Neural progenitor cell (in vitro differentiated cells): Measurements from ENCODE around the gene RTL9. TPM values are rescaled to one million over a fixed set of nuclear protein-coding genes. Genes with fewer than 3 reads are reported as not detected.

Experiments used
- DNase-seq: peaks from one replicate; pipeline ENCODE4 v3.0.0-alpha.2; 2016; ENCODE audit warnings: low spot score
- H2AFZ ChIP-seq: fragments of 200-600 bp; sonication (generic); replicated peaks from 2 replicates; pipeline ENCODE4 v1.6.1; 2016; ENCODE audit warnings: antibody characterized with exemption
- H3F3A ChIP-seq: fragments of 200-600 bp; sonication (generic); 2 replicates; pipeline ENCODE4 v1.6.1; 2016; ENCODE audit warnings: antibody characterized with exemption, low read depth
- H3K27ac ChIP-seq: fragments of 200-600 bp; sonication (generic); 2 replicates; pipeline ENCODE4 v1.5.1; 2016; ENCODE audit warnings: mild to moderate bottlenecking
- H3K27me3 ChIP-seq: fragments of 200-600 bp; sonication (generic); 2 replicates; pipeline ENCODE4 v1.6.1; 2016; ENCODE audit warnings: mild to moderate bottlenecking, moderate library complexity
- H3K36me3 ChIP-seq: fragments of 200-600 bp; sonication (generic); 2 replicates; pipeline ENCODE4 v1.5.1; 2016
- H3K4me1 ChIP-seq: fragments of 200-600 bp; sonication (generic); 2 replicates; pipeline ENCODE4 v1.6.1; 2016; ENCODE audit warnings: mixed run types
- H3K4me2 ChIP-seq: fragments of 200-600 bp; sonication (generic); 2 replicates; pipeline ENCODE4 v1.6.1; 2016
- H3K4me3 ChIP-seq: fragments of 200-600 bp; sonication (generic); 2 replicates; pipeline ENCODE4 v1.5.1; 2016
- H3K79me2 ChIP-seq: fragments of 200-600 bp; sonication (generic); 2 replicates; pipeline ENCODE4 v1.6.1; 2016; ENCODE audit warnings: low read depth
- H3K9ac ChIP-seq: fragments of 200-600 bp; sonication (generic); 2 replicates; pipeline ENCODE4 v1.6.1; 2016
- H3K9me3 ChIP-seq: fragments of 200-600 bp; sonication (generic); 2 replicates; pipeline ENCODE4 v1.5.1; 2016; ENCODE audit warnings: low read depth
- H4K20me1 ChIP-seq: fragments of 200-600 bp; sonication (generic); 2 replicates; pipeline ENCODE4 v1.6.1; 2016; ENCODE audit warnings: low read depth
- H3K27ac Mint-ChIP-seq: 3 replicates; pipeline ENCODE4 v1.8.0; 2021; ENCODE audit warnings: mixed read lengths
- H3K27me3 Mint-ChIP-seq: 2 replicates; pipeline ENCODE4 v1.8.0; 2022; ENCODE audit warnings: low read depth, mild to moderate bottlenecking, inconsistent platforms, moderate library complexity, mixed read lengths; ENCODE audit not compliant: insufficient read depth
- H3K36me3 Mint-ChIP-seq: 3 replicates; pipeline ENCODE4 v1.8.0; 2021; ENCODE audit warnings: mixed read lengths
- H3K4me1 Mint-ChIP-seq: 3 replicates; pipeline ENCODE4 v1.8.0; 2021; ENCODE audit warnings: mixed read lengths
- H3K4me3 Mint-ChIP-seq: 3 replicates; pipeline ENCODE4 v1.8.0; 2021; ENCODE audit warnings: mild to moderate bottlenecking, moderate library complexity, mixed read lengths
- H3K9me3 Mint-ChIP-seq: 3 replicates; pipeline ENCODE4 v1.8.0; 2020; ENCODE audit warnings: mixed read lengths
- EZH2 ChIP-seq: fragments of 200-600 bp; sonication (generic); IDR thresholded peaks from 2 replicates; pipeline ENCODE4 v1.6.1; 2017; ENCODE audit warnings: antibody characterized with exemption, mild to moderate bottlenecking, moderate library complexity
- EZH2phosphoT487 ChIP-seq: fragments of 200-600 bp; sonication (generic); IDR thresholded peaks from 2 replicates; pipeline ENCODE4 v1.6.1; 2017; ENCODE audit warnings: antibody characterized with exemption
- total RNA-seq: library from RNA; depleted of rRNA; stranded (reverse); fragments of >200 nt; gene quantifications from 2 replicates; pipeline ENCODE4 v1.2.3, GENCODE V29; 2015; ENCODE audit warnings: low replicate concordance
- TF ChIP-seq, protein P1 (sequence below): fragments of 200-600 bp; sonication (generic); IDR thresholded peaks from 2 replicates; pipeline ENCODE4 v1.5.1; 2017; ENCODE audit warnings: antibody characterized with exemption, mild to moderate bottlenecking

The RTL9 gene
- total RNA-seq, 1 donor from 2014 or later = 0.49 TPM

GRCh38 chrX:110395877-110396276 is 37.2 kb downstream of the RTL9 start:
- Mint-ChIP-seq H3K27ac (no peak overlapping the region), H3K36me3 (no peaks in the 10 kb centered on the region), H3K4me1 (peaks cover 30% of the 10 kb centered on the region), H3K9me3 (no peaks in the 10 kb centered on the region), H3K4me3 (no peak overlapping the region), H3K27me3 (no peaks in the 10 kb centered on the region)
- Histone ChIP-seq H2AFZ (no peak overlapping the region), H4K20me1 (no peaks in the 10 kb centered on the region), H3K4me2 (no peak overlapping the region), H3K27ac (no peak overlapping the region), H3K36me3 (no peaks in the 10 kb centered on the region), H3K27me3 (no peaks in the 10 kb centered on the region), H3K9ac (no peak overlapping the region), H3F3A (no peaks in the 10 kb centered on the region), H3K79me2 (no peaks in the 10 kb centered on the region), H3K4me1 (no peaks in the 10 kb centered on the region), H3K4me3 (no peak overlapping the region), H3K9me3 (no peaks in the 10 kb centered on the region)
- no peak for DNase-seq
- no peak for TF ChIP-seq EZH2phosphoT487
- TF ChIP-seq, protein P1, sequence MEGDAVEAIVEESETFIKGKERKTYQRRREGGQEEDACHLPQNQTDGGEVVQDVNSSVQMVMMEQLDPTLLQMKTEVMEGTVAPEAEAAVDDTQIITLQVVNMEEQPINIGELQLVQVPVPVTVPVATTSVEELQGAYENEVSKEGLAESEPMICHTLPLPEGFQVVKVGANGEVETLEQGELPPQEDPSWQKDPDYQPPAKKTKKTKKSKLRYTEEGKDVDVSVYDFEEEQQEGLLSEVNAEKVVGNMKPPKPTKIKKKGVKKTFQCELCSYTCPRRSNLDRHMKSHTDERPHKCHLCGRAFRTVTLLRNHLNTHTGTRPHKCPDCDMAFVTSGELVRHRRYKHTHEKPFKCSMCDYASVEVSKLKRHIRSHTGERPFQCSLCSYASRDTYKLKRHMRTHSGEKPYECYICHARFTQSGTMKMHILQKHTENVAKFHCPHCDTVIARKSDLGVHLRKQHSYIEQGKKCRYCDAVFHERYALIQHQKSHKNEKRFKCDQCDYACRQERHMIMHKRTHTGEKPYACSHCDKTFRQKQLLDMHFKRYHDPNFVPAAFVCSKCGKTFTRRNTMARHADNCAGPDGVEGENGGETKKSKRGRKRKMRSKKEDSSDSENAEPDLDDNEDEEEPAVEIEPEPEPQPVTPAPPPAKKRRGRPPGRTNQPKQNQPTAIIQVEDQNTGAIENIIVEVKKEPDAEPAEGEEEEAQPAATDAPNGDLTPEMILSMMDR = no peak
- no peak for TF ChIP-seq EZH2

DNA sequence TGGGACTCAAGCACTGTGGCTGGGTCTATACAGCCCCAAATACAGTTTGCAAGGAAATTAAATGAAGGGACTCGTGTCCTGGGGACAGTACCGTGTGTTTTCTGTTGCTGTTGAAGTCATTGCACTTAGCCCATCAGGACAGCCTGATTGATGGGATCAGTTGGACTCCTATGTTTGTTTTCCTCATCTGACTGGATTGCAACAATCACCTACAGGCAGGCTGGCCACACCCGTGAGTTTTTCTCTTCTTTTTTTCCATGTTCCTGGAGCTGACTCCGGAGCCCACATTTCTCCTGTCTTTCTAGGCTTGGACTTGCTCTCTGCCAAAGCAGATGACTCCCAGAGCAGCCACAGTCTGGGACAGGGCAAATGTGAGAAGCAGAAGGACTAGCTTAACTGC is 38.1 kb downstream of the RTL9 start:
- Mint-ChIP-seq H3K27me3 (no peaks in the 10 kb centered on the region), H3K4me3 (no peak overlapping the region), H3K27ac (no peak overlapping the region), H3K4me1 (peaks cover 30% of the 10 kb centered on the region), H3K36me3 (no peaks in the 10 kb centered on the region), H3K9me3 (no peaks in the 10 kb centered on the region)
- H3K9ac ChIP-seq = no peak overlapping the region
- no peaks in the 10 kb centered on the region for H3F3A ChIP-seq
- H3K4me3 ChIP-seq = no peak overlapping the region
- no peaks in the 10 kb centered on the region for H3K36me3 ChIP-seq
- H3K9me3 ChIP-seq = no peaks in the 10 kb centered on the region
- no peaks in the 10 kb centered on the region for H3K27me3 ChIP-seq
- H3K27ac ChIP-seq = no peak overlapping the region
- H3K4me2 ChIP-seq = no peak overlapping the region
- TF ChIP-seq EZH2 (no peak), EZH2phosphoT487 (no peak)
- TF ChIP-seq, protein P1 = no peak
- no peak for DNase-seq
- H2AFZ ChIP-seq = no peak overlapping the region
- no peaks in the 10 kb centered on the region for H4K20me1 ChIP-seq
- H3K4me1 ChIP-seq = no peaks in the 10 kb centered on the region
- H3K79me2 ChIP-seq = no peaks in the 10 kb centered on the region

DNA sequence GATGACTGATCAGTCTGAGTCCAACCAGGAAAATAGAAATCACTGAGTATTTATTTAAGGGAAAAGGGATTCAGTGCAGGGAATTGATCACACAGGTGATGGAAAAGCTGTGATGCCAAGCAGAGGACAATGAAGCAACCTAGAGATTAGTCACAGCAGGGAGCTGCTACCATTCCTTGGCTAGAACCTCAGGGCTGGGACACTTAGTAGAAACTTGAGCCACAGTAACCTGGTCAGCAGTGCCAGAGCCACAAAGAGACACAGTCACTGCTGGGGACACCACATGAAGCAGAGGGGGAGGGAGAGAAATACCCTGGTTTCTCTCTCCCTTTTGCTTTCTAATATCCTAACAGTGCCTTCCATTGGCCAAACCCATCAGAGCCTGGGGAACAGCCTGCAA is 38.7 kb downstream of the RTL9 start:
- H3K4me2 ChIP-seq = no peak overlapping the region
- H3K27ac ChIP-seq = no peak overlapping the region
- no peaks in the 10 kb centered on the region for H3K79me2 ChIP-seq
- H3K36me3 Mint-ChIP-seq = no peaks in the 10 kb centered on the region
- H3K4me3 ChIP-seq = no peak overlapping the region
- no peaks in the 10 kb centered on the region for H3F3A ChIP-seq
- H3K9me3 Mint-ChIP-seq = no peaks in the 10 kb centered on the region
- no peak overlapping the region for H3K4me3 Mint-ChIP-seq
- TF ChIP-seq, protein P1 = no peak
- TF ChIP-seq EZH2phosphoT487 (no peak), EZH2 (no peak)
- H3K27me3 ChIP-seq = no peaks in the 10 kb centered on the region
- H3K9me3 ChIP-seq = no peaks in the 10 kb centered on the region
- no peak overlapping the region for H2AFZ ChIP-seq
- no peaks in the 10 kb centered on the region for H3K4me1 ChIP-seq
- no peak overlapping the region for H3K27ac Mint-ChIP-seq
- peaks cover 30% of the 10 kb centered on the region for H3K4me1 Mint-ChIP-seq
- H4K20me1 ChIP-seq = no peaks in the 10 kb centered on the region
- no peaks in the 10 kb centered on the region for H3K27me3 Mint-ChIP-seq
- DNase-seq = no peak
- H3K36me3 ChIP-seq = no peaks in the 10 kb centered on the region
- H3K9ac ChIP-seq = no peak overlapping the region
